K562 (cell line): ENCODE results near the gene OPRD1. TPM values are rescaled to one million over a fixed set of nuclear protein-coding genes. Genes with fewer than 3 reads are reported as not detected.

Source experiments
- ARID1B ChIP-seq: fragments of 450-650 bp; IDR thresholded peaks from 2 replicates; pipeline ENCODE4 v1.6.1; 2016; ENCODE audit warnings: antibody characterized with exemption, mild to moderate bottlenecking, inconsistent platforms
- CBX2 ChIP-seq: fragments of 200-600 bp; sonication (generic); IDR thresholded peaks from one replicate; pipeline ENCODE4 v1.6.1; 2012; ENCODE audit warnings: mild to moderate bottlenecking, low read length, inconsistent platforms; ENCODE audit not compliant: insufficient read depth, poor library complexity, severe bottlenecking
- CEBPB ChIP-seq: fragments of 450-650 bp; IDR thresholded peaks from 2 replicates; pipeline ENCODE4 v1.6.1; 2016; ENCODE audit warnings: missing genetic modification characterization, missing compliant biosample characterization
- ERF ChIP-seq: fragments of 450-650 bp; formaldehyde crosslinking; IDR thresholded peaks from 2 replicates; pipeline ENCODE4 v1.4.0; 2020; ENCODE audit warnings: mild to moderate bottlenecking, mixed read lengths
- EZH2 ChIP-seq: IDR thresholded peaks from 2 replicates; pipeline ENCODE4 v1.6.1; 2012; ENCODE audit warnings: low read depth, mild to moderate bottlenecking, inconsistent platforms, low read length, borderline replicate concordance
- FOSL1 ChIP-seq: fragments of 200-800 bp; sonication (Bioruptor generic); conservative IDR thresholded peaks from 2 replicates; pipeline ENCODE4 v1.6.1; 2016; ENCODE audit warnings: missing genetic modification characterization, missing compliant biosample characterization
- NCOA2 ChIP-seq, 2 experiments: fragments of 450-650 bp; IDR thresholded peaks; 2 replicates each; pipeline ENCODE4 v1.6.1; 2018; ENCODE audit warnings: mild to moderate bottlenecking in 2 of 2, moderate library complexity in 1 of 2; ENCODE audit not compliant: partially characterized antibody in 2 of 2
- RAD51 ChIP-seq: fragments of 450-650 bp; IDR thresholded peaks from 2 replicates; pipeline ENCODE4 v1.7.1; 2016; ENCODE audit warnings: low read depth, mild to moderate bottlenecking, borderline replicate concordance
- RCOR1 ChIP-seq, 2 experiments: IDR thresholded peaks; 2 replicates each; pipeline ENCODE4 v1.6.1; 2012; ENCODE audit warnings: low read depth in 2 of 2, low read length in 2 of 2, borderline replicate concordance in 1 of 2, improper control_type of control experiment in 1 of 2
- SIN3B ChIP-seq: fragments of 450-650 bp; IDR thresholded peaks from 2 replicates; pipeline ENCODE4 v1.6.1; 2017; ENCODE audit warnings: low read depth, mild to moderate bottlenecking, moderate library complexity
- XRCC3 ChIP-seq: fragments of 450-650 bp; IDR thresholded peaks from 2 replicates; pipeline ENCODE4 v1.6.1; 2017; ENCODE audit warnings: mild to moderate bottlenecking, moderate library complexity
- ZNF436 ChIP-seq: fragments of 250-450, 450-650 bp; sonication (Bioruptor Pico); formaldehyde crosslinking; IDR thresholded peaks from 2 replicates; pipeline ENCODE4 v1.7.0; 2020; ENCODE audit warnings: mild to moderate bottlenecking
- ZNF57 ChIP-seq: fragments of 450-650 bp; formaldehyde crosslinking; IDR thresholded peaks from 2 replicates; pipeline ENCODE4 v1.4.0; 2020; ENCODE audit warnings: mild to moderate bottlenecking, moderate library complexity
- ZNF780A ChIP-seq: fragments of 250-450 bp; sonication (Bioruptor Pico); IDR thresholded peaks from 2 replicates; pipeline ENCODE4 v1.5.0; 2021; ENCODE audit warnings: mild to moderate bottlenecking
- polyA plus RNA-seq, 8 experiments: library from polyadenylated mRNA; depleted of rRNA in 4 of 8; stranded (reverse) in 5 of 8; unstranded in 3 of 8; fragments of >200 nt; fragmentation: Nextera tagmentation in 2 of 8; fragmentation: Illumina TruSeq in 1 of 8; extraction: Ambion mirVana in 2 of 8; extraction: Trizol in 1 of 8; gene quantifications; 2 replicates each; pipeline versions ENCODE4 v1.2.1 to v1.2.3, GENCODE V29; 2011 to 2014; ENCODE audit warnings: inconsistent platforms in 1 of 8, missing spikeins in 1 of 8
- total RNA-seq, 7 experiments: library from RNA; depleted of rRNA in 6 of 7; stranded (reverse); fragments of >200 nt in 6 of 7; fragmentation: Illumina TruSeq in 2 of 7; extraction: Trizol in 2 of 7; gene quantifications; 2 replicates each; pipeline versions ENCODE4 v1.2.1 to v1.2.3, GENCODE V29; 2011 to 2021; ENCODE audit warnings: low replicate concordance in 1 of 7
- TF ChIP-seq, protein P1 (sequence below): fragments of 450-650 bp; IDR thresholded peaks from 2 replicates; pipeline ENCODE4 v1.6.1; 2016; ENCODE audit warnings: mild to moderate bottlenecking, moderate library complexity
- TF ChIP-seq, protein P2 (sequence below): sonication (generic); formaldehyde crosslinking; IDR thresholded peaks from 2 replicates; pipeline ENCODE4 v1.9.0; 2022; ENCODE audit warnings: mild to moderate bottlenecking, missing genetic modification reagents

The OPRD1 gene
- total and polyA plus RNA-seq, 9 of the 15 experiments (the other 6 are each of a cell fraction or from before 2014, with no cell fraction given), result under 0.01 to 0.03 (median under 0.01) TPM; not detected in 6

DNA sequence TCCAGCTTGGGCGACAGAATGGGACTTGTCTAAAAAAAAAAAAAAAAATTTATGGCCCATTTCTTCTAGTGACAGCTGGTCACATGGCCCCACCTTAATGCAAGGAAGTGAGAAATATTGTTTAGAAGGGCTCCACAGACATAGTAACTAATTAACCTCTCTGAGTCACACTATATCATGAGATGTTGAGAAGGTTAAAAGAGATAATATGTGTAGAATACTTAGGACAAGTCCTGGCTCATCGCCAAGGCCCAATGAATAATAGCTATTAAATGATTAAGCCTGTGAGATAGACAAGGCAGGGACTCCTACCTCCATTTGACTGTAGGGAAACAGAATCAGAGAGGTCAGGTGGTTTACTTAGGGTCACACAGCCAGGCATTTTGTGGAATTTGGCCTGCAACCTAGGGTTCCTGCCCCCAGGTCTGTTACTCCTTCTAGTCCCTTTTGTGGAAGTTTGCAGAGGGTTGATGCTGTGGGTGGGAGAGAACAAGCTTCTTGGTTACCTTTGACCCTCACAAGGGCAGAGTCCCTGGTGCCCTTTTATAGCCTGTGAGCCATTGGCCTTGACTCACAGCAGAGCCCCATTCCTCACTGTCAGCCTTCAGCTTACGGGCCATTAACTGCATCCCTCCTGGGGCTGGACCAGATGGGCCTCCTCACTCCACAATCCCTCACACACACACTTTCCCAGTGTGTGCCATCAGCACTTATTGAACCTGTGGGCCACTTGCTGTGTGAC lies 48.5 kb downstream of the OPRD1 start (continued):
- TF ChIP-seq, protein P1, sequence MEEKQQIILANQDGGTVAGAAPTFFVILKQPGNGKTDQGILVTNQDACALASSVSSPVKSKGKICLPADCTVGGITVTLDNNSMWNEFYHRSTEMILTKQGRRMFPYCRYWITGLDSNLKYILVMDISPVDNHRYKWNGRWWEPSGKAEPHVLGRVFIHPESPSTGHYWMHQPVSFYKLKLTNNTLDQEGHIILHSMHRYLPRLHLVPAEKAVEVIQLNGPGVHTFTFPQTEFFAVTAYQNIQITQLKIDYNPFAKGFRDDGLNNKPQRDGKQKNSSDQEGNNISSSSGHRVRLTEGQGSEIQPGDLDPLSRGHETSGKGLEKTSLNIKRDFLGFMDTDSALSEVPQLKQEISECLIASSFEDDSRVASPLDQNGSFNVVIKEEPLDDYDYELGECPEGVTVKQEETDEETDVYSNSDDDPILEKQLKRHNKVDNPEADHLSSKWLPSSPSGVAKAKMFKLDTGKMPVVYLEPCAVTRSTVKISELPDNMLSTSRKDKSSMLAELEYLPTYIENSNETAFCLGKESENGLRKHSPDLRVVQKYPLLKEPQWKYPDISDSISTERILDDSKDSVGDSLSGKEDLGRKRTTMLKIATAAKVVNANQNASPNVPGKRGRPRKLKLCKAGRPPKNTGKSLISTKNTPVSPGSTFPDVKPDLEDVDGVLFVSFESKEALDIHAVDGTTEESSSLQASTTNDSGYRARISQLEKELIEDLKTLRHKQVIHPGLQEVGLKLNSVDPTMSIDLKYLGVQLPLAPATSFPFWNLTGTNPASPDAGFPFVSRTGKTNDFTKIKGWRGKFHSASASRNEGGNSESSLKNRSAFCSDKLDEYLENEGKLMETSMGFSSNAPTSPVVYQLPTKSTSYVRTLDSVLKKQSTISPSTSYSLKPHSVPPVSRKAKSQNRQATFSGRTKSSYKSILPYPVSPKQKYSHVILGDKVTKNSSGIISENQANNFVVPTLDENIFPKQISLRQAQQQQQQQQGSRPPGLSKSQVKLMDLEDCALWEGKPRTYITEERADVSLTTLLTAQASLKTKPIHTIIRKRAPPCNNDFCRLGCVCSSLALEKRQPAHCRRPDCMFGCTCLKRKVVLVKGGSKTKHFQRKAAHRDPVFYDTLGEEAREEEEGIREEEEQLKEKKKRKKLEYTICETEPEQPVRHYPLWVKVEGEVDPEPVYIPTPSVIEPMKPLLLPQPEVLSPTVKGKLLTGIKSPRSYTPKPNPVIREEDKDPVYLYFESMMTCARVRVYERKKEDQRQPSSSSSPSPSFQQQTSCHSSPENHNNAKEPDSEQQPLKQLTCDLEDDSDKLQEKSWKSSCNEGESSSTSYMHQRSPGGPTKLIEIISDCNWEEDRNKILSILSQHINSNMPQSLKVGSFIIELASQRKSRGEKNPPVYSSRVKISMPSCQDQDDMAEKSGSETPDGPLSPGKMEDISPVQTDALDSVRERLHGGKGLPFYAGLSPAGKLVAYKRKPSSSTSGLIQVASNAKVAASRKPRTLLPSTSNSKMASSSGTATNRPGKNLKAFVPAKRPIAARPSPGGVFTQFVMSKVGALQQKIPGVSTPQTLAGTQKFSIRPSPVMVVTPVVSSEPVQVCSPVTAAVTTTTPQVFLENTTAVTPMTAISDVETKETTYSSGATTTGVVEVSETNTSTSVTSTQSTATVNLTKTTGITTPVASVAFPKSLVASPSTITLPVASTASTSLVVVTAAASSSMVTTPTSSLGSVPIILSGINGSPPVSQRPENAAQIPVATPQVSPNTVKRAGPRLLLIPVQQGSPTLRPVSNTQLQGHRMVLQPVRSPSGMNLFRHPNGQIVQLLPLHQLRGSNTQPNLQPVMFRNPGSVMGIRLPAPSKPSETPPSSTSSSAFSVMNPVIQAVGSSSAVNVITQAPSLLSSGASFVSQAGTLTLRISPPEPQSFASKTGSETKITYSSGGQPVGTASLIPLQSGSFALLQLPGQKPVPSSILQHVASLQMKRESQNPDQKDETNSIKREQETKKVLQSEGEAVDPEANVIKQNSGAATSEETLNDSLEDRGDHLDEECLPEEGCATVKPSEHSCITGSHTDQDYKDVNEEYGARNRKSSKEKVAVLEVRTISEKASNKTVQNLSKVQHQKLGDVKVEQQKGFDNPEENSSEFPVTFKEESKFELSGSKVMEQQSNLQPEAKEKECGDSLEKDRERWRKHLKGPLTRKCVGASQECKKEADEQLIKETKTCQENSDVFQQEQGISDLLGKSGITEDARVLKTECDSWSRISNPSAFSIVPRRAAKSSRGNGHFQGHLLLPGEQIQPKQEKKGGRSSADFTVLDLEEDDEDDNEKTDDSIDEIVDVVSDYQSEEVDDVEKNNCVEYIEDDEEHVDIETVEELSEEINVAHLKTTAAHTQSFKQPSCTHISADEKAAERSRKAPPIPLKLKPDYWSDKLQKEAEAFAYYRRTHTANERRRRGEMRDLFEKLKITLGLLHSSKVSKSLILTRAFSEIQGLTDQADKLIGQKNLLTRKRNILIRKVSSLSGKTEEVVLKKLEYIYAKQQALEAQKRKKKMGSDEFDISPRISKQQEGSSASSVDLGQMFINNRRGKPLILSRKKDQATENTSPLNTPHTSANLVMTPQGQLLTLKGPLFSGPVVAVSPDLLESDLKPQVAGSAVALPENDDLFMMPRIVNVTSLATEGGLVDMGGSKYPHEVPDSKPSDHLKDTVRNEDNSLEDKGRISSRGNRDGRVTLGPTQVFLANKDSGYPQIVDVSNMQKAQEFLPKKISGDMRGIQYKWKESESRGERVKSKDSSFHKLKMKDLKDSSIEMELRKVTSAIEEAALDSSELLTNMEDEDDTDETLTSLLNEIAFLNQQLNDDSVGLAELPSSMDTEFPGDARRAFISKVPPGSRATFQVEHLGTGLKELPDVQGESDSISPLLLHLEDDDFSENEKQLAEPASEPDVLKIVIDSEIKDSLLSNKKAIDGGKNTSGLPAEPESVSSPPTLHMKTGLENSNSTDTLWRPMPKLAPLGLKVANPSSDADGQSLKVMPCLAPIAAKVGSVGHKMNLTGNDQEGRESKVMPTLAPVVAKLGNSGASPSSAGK, result no peak
- TF ChIP-seq SIN3B, result no peak
- TF ChIP-seq CBX2, result no peak
- TF ChIP-seq RAD51, result peak; percentile 68
- 0 out of 4 replicates have a peak, but pooled peaks of 1 of the 2 experiments have one; percentile 24 for TF ChIP-seq RCOR1 (IDR thresholded peaks at IDR 0.05; ENCODE audit: borderline replicate concordance in 1 of 2, low read depth in 2 of 2, low read length in 2 of 2)
- peak; percentile 92 for TF ChIP-seq FOSL1 (tag)
- TF ChIP-seq CEBPB (tag), result no peak
- TF ChIP-seq ERF (CRISPR knock-in tag), result no peak
- TF ChIP-seq XRCC3, result no peak
- no peak for TF ChIP-seq ZNF780A (CRISPR knock-in tag)
- TF ChIP-seq NCOA2 (IDR thresholded peaks at IDR 0.05; ENCODE audit: partially characterized antibody in 2 of 2), result no peak
- TF ChIP-seq ZNF57, result no peak
- TF ChIP-seq ARID1B, result peak; percentile 35
- TF ChIP-seq, protein P2, sequence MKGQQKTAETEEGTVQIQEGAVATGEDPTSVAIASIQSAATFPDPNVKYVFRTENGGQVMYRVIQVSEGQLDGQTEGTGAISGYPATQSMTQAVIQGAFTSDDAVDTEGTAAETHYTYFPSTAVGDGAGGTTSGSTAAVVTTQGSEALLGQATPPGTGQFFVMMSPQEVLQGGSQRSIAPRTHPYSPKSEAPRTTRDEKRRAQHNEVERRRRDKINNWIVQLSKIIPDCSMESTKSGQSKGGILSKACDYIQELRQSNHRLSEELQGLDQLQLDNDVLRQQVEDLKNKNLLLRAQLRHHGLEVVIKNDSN (CRISPR knock-in tag), result peak; percentile 39; the same call in 1 of the 2 replicates
- no peak for TF ChIP-seq ZNF436 (CRISPR knock-in tag)
- TF ChIP-seq EZH2, result no peak
